AG04450 (cell line): Measurements from ENCODE around the gene FETUB. TPM values are rescaled to one million over a fixed set of nuclear protein-coding genes. Genes with fewer than 3 reads are reported as not detected.

Source experiments
- CTCF ChIA-PET: fragments of 300-600, 350-600 bp; formaldehyde crosslinking; extraction: SDS; loops from one replicate; lab custom pipeline; 2022; ENCODE audit warnings: antibody characterized with exemption, inconsistent platforms; lab: Charles Lee
- POLR2A ChIA-PET: fragments of 350-600 bp; formaldehyde crosslinking; extraction: SDS; loops from one replicate; lab custom pipeline; 2021; ENCODE audit warnings: antibody characterized with exemption, inconsistent platforms; lab: Yijun Ruan, JAX
- DNase-seq: peaks from one replicate; pipeline ENCODE4 v3.0.0-alpha.2; 2011; ENCODE audit warnings: low read depth, low spot score
- H3K27ac ChIP-seq: one replicate; pipeline ENCODE4 v1.5.1; 2012; ENCODE audit warnings: low read depth, low read length, control low read depth
- H3K27me3 ChIP-seq: one replicate; pipeline ENCODE4 v1.6.0; 2012; ENCODE audit warnings: low read length; ENCODE audit not compliant: control insufficient read depth, insufficient read depth
- H3K4me3 ChIP-seq: 2 replicates; pipeline ENCODE4 v1.5.1; 2011; ENCODE audit warnings: mild to moderate bottlenecking, low read depth, low read length, control low read depth
- H3K9me3 ChIP-seq: 2 replicates; pipeline ENCODE4 v1.5.1; 2012; ENCODE audit warnings: low read length; ENCODE audit not compliant: control insufficient read depth, insufficient read depth
- CTCF ChIP-seq: IDR thresholded peaks from 2 replicates; pipeline ENCODE4 v1.5.1; 2011; ENCODE audit warnings: low read depth, low read length, control low read depth, inconsistent platforms
- polyA plus RNA-seq: library from polyadenylated mRNA; depleted of rRNA; stranded (reverse); fragments of >200 nt; gene quantifications from 2 replicates; pipeline ENCODE4 v1.2.3, GENCODE V29; 2011

The FETUB gene
- polyA plus RNA-seq, 1 experiment, result not detected

GRCh38 chr3:186644683-186645082 lies 4.5 kb downstream of the FETUB start:
- no peaks in the 10 kb centered on the region for H3K9me3 ChIP-seq
- H3K27ac ChIP-seq, result no peak overlapping the region
- no peak overlapping the region for H3K4me3 ChIP-seq
- TF ChIP-seq CTCF, result no peak
- ChIA-PET CTCF (interaction anchor here (0.6 kb wide), 1 partner anchor 28 kb away, joined by 3 read pairs; no protein-coding TSS in a partner anchor), POLR2A (no interaction called here)
- DNase-seq, result no peak
- peaks cover 11% of the 10 kb centered on the region for H3K27me3 ChIP-seq

- TF ChIP-seq CTCF, result no peak
- ChIA-PET POLR2A (no interaction called here), CTCF (interaction anchor here (0.6 kb wide), 1 partner anchor 57 kb away, joined by 5 read pairs; no protein-coding TSS in a partner anchor)
- Histone ChIP-seq H3K27ac (no peak overlapping the region), H3K27me3 (peaks cover 11% of the 10 kb centered on the region), H3K9me3 (no peaks in the 10 kb centered on the region), H3K4me3 (no peak overlapping the region)
- no peak for DNase-seq
These were observed 5.9 kb downstream of the FETUB start for GRCh38 chr3:186646106-186646505.

GRCh38 chr3:186646841-186647240 lies 6.6 kb downstream of the FETUB start:
- no peaks in the 10 kb centered on the region for H3K9me3 ChIP-seq
- no peak for TF ChIP-seq CTCF
- H3K4me3 ChIP-seq, result no peak overlapping the region
- H3K27me3 ChIP-seq, result peaks cover 8% of the 10 kb centered on the region
- no peak overlapping the region for H3K27ac ChIP-seq
- DNase-seq, result no peak
- ChIA-PET POLR2A (no interaction called here), CTCF (no interaction called here)

- no peak for TF ChIP-seq CTCF
- Histone ChIP-seq H3K9me3 (no peaks in the 10 kb centered on the region), H3K27ac (no peak overlapping the region), H3K27me3 (peaks cover 7% of the 10 kb centered on the region), H3K4me3 (no peak overlapping the region)
- ChIA-PET CTCF (no interaction called here), POLR2A (no interaction called here)
- no peak for DNase-seq
These were observed 8.7 kb downstream of the FETUB start for GRCh38 chr3:186648851-186649250.

GRCh38 chr3:186651678-186652215 lies 11.5 kb downstream of the FETUB start:
- CTCF ChIA-PET, result no interaction called here
- POLR2A ChIA-PET, result no interaction called here

More at GRCh38 chr3:186651678-186652215, 11.5 kb downstream of the FETUB start:
- no peak for TF ChIP-seq CTCF
- peaks cover 7% of the 10 kb centered on the region for H3K27me3 ChIP-seq
- H3K9me3 ChIP-seq, result no peaks in the 10 kb centered on the region
- DNase-seq, result no peak
- no peak overlapping the region for H3K4me3 ChIP-seq
- H3K27ac ChIP-seq, result no peak overlapping the region
